ENCODE results near the gene N4BP2L2.

The N4BP2L2 gene

DNA sequence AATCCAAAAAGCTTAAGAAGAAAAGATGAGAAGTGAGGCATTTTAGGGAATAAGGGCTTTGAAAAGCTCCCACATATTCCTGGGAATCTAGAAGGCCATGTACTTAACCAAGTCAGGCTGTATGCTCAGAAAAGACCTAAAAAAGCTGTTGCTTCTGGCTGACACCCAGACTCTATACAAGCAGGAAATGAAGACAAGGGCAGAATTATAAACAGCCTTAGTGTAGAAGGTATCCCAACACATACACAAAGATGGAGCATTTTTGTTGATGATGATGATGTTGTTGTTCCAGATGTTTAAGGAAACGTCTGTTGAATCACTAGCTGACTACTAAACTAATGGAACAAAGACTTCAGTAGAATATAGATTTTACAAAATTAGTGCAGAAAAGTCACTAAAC lies 84.6 kb downstream of the N4BP2L2 start:
- DNase-seq (ENCODE audit: low read depth), result peak; percentile 36
- TF ChIP-seq, protein P1, sequence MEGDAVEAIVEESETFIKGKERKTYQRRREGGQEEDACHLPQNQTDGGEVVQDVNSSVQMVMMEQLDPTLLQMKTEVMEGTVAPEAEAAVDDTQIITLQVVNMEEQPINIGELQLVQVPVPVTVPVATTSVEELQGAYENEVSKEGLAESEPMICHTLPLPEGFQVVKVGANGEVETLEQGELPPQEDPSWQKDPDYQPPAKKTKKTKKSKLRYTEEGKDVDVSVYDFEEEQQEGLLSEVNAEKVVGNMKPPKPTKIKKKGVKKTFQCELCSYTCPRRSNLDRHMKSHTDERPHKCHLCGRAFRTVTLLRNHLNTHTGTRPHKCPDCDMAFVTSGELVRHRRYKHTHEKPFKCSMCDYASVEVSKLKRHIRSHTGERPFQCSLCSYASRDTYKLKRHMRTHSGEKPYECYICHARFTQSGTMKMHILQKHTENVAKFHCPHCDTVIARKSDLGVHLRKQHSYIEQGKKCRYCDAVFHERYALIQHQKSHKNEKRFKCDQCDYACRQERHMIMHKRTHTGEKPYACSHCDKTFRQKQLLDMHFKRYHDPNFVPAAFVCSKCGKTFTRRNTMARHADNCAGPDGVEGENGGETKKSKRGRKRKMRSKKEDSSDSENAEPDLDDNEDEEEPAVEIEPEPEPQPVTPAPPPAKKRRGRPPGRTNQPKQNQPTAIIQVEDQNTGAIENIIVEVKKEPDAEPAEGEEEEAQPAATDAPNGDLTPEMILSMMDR (IDR thresholded peaks at IDR 0.05; ENCODE audit: low read length, missing control alignments), result no peak
- no peak overlapping the region for H3K4me3 ChIP-seq (replicated peaks; ENCODE audit: low read depth, low read length)

DNA sequence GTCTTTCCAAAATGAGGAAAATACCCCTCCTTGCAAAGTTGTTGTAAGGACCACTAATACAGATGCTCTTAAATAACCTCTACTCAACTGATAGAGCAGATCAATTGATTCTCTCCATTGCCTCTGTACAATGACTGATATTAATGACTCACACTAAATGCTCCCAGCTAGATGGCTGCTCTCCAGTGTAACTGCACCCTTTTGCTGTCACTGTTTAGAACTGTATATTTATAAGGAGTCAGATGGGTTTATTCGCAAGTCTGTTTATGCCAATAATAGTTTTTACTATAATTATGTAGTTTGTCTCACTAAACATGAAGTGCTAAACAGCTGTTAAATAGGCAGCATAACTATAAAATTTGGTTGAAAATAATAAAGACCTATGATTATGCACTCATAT lies 89.6 kb downstream of the N4BP2L2 start:
- H3K4me3 ChIP-seq (replicated peaks; ENCODE audit: low read depth, low read length), result no peak overlapping the region
- TF ChIP-seq, protein P1 (IDR thresholded peaks at IDR 0.05; ENCODE audit: low read length, missing control alignments), result no peak
- DNase-seq (ENCODE audit: low read depth), result no peak

DNA sequence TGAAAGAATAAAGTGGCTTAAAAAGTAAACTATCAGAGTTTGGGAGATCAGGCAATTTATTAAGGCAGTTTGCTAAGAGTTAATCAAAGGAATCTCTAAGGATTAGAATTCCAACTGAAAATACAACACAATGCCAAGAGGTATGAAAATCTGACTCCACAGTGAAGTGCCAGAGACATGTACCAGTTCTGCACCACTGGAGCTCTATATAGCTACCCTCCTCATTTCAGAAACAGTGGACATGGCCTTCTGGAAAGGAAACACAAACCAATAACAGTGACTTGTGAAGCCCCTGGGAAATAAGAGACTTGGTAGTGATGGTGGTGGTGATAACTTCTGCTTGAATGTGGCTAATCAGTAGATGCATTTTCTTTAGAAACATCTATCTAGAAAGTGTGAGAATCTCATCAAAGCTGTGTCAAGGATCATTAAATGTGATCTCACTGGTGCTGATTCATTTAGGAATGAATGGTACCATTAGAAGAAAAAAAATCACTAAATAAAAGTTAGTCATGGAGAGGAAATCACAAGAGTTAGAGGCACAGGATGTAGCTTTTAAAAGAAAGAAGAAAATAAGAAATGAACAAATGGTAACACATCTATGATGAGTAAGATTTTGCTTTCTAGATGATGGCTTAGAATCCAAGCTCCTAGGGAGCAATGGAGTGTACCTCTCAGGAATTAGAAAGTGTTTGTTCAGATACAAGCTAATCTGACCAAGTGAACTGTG lies 90.5 kb downstream of the N4BP2L2 start:
- no peak overlapping the region for H3K4me3 ChIP-seq (replicated peaks; ENCODE audit: low read depth, low read length)
- no peak for DNase-seq (ENCODE audit: low read depth)
- TF ChIP-seq, protein P1 (IDR thresholded peaks at IDR 0.05; ENCODE audit: low read length, missing control alignments), result no peak

DNA sequence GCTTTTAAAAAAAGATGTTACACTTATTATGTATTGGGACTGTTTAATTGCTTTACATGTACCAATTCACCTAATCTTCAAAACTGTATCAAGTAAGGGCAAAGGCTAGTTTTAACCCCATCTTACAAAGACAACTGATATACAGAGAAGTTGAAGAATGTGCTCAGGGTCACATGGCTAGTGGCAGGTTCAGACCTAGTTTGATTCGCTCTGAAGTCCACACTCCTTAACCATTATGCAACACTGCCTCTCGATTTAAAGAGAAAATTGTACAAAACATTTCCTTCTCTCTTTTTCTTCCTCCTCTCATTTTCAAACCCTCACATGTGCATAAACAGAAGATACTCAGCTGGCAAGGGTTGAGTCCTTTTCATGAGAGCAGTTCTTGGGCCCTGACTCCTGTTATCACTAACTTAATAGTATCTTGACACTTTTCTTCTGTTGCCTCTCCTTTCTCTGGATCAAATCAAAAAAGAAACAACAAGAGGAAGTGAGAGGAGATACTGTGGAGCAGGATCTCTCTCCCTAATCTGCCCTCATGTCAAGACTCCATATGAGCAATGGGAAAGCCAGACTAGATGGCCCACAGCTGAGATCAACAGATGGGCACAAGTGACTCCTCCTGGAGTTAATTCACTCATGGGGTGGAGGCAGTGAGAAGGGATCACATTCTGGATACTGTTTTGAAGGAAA lies 91.7 kb downstream of the N4BP2L2 start:
- TF ChIP-seq, protein P1 (IDR thresholded peaks at IDR 0.05; ENCODE audit: low read length, missing control alignments), result no peak
- DNase-seq (ENCODE audit: low read depth), result no peak
- no peak overlapping the region for H3K4me3 ChIP-seq (replicated peaks; ENCODE audit: low read depth, low read length)

DNA sequence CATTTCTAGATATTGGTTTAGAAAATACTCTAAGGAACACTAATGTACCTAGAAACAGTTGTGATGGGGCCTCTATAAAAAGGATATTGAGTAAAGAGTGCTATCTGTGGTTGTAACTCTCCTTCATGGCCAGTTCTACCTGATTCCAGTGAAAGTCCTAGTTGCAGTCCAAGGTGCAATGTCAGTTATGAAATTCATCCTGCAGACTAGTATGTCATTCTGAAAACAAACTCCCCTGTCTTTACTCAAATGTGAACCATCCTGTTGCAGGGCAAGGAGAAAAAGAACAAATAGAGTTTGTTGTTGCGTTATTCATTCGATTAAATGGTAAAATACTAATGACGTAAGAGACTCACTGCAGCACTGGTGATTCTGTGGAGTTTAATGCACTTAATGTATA lies 92.4 kb downstream of the N4BP2L2 start:
- DNase-seq (ENCODE audit: low read depth), result no peak
- TF ChIP-seq, protein P1 (IDR thresholded peaks at IDR 0.05; ENCODE audit: low read length, missing control alignments), result no peak
- H3K4me3 ChIP-seq (replicated peaks; ENCODE audit: low read depth, low read length), result no peak overlapping the region

DNA sequence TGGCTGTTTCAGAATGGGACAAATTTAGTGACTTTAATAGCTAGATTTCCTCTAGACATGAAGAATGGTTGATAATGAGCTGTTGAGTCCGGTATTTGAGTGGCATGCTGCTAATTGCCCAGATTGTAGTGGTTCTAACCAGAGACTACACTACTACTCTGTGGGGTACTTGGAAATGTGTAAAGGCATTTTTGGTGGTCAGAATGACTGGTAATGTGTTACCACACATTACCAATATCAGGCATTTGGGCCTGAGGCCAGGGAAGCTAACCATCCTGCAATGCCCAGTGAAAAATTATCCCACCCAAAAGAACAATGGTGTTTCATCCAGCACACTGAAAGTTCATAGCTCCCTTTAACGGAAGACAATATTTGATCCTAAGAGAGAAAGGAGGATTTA lies 93.1 kb downstream of the N4BP2L2 start:
- TF ChIP-seq, protein P1 (IDR thresholded peaks at IDR 0.05; ENCODE audit: low read length, missing control alignments), result no peak
- no peak overlapping the region for H3K4me3 ChIP-seq (replicated peaks; ENCODE audit: low read depth, low read length)
- no peak for DNase-seq (ENCODE audit: low read depth)
